GM12878 (cell line): ENCODE measurements around the gene CPNE5.

ENCODE experiments used
- NFIC ChIP-seq: IDR thresholded peaks from 2 replicates; pipeline ENCODE4 v1.6.1; 2012; ENCODE audit warnings: low read depth, mild to moderate bottlenecking, inconsistent platforms, low read length, moderate library complexity
- POLR2A ChIP-seq: IDR thresholded peaks from 2 replicates; pipeline ENCODE4 v1.6.1; 2011; ENCODE audit warnings: low read depth, mild to moderate bottlenecking, low read length
- RCOR1 ChIP-seq: conservative IDR thresholded peaks from 2 replicates; pipeline ENCODE4 v1.6.1; 2012; ENCODE audit warnings: low read depth, low read length, improper control_type of control experiment
- TAF1 ChIP-seq: IDR thresholded peaks from 2 replicates; pipeline ENCODE4 v1.6.1; 2011; ENCODE audit warnings: mild to moderate bottlenecking, low read depth, low read length, borderline replicate concordance

GRCh38 chr6:36745283-36745682 lies 94.0 kb downstream of the CPNE5 start:
- TF ChIP-seq TAF1, result no peak
- no peak for TF ChIP-seq NFIC
- no peak for TF ChIP-seq RCOR1
- no peak for TF ChIP-seq POLR2A
